ENCODE measurements around the gene CELSR3.

- no peak for TF ChIP-seq POLR2AphosphoS5 (IDR thresholded peaks at IDR 0.05; ENCODE audit: low read depth, low read length)
- TF ChIP-seq SIN3A (IDR thresholded peaks at IDR 0.05; ENCODE audit: borderline replicate concordance, insufficient read depth, low read length): no peak
- no peak for TF ChIP-seq REST (IDR thresholded peaks at IDR 0.05; ENCODE audit: insufficient read depth in 1 of 2, low read depth in 2 of 2, low read length in 2 of 2)
- no peak for TF ChIP-seq TAF1 (IDR thresholded peaks at IDR 0.05; ENCODE audit: borderline replicate concordance, insufficient read depth, low read length)
Observed at GRCh38 chr3:48664313-48664644, 1.6 kb upstream of the CELSR3 start.

Data from PFSK-1 (cell line).